Epidermal melanocyte (primary cell): Measurements from ENCODE around the gene GADD45B.
"Not testable (repeated sequence)": the region's sequence is repeated elsewhere in the genome, so short reads cannot be mapped to it uniquely, and the experiment has no call there.

Experiments used
- DNase-seq: peaks from one replicate; pipeline ENCODE4 v3.0.0; 2011; ENCODE audit warnings: low spot score; ENCODE audit not compliant: insufficient read length

The GADD45B gene

DNA sequence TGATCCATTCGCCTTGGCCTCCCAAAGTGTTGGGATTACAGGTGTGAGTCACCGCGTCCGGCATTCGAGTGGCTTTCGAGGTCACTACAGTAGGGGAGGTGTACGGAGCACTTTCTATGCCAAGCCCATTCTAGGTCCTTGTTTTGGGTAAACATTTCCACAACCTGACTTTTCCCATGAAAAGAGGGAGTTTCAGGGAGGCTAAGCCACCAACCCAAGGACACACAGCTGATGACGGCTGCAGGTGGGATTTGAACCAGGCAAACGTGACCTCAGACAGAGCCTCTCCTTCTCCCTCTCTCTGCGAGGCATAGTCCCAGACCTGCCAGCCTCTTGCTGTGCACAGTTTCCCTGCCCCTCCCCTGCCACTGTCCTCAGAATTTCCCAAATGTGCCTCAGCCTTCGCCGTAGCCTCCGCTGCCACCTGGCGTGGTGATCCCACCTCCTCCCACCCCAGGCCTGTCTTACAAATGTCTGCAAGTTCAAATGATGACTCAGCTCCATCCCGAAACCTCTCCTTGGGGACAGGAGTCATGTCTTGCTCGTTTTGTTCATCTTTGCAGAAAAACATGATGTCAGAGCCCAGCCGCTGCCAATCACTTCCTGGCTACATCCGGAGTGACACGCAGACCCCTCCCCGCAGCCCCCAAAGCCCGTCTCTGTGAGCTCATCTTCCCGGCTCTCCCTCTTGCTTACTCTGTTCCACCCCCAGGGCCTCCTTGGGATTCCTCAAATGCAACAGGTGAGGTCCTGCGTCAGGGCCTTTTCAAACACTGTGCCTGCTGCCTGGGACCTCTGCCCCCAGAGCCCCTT, 6.6 kb upstream of the GADD45B start:
- peak; percentile 13 for DNase-seq

DNA sequence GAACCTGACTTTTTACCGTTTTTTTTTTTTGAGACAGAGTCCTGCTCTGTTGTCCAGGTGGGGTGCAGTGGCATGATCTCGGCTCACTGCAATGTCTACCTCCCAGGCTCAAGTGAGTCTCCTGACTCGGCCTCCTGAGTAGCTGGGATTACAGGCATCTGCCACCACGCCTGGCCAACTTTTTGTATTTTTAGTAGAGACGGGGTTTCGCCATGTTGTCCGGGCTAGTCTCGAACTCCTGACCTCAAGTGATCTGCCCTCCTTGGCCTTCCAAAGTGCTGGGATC, 6.1 kb upstream of the GADD45B start:
- DNase-seq = not testable (repeated sequence)

DNA sequence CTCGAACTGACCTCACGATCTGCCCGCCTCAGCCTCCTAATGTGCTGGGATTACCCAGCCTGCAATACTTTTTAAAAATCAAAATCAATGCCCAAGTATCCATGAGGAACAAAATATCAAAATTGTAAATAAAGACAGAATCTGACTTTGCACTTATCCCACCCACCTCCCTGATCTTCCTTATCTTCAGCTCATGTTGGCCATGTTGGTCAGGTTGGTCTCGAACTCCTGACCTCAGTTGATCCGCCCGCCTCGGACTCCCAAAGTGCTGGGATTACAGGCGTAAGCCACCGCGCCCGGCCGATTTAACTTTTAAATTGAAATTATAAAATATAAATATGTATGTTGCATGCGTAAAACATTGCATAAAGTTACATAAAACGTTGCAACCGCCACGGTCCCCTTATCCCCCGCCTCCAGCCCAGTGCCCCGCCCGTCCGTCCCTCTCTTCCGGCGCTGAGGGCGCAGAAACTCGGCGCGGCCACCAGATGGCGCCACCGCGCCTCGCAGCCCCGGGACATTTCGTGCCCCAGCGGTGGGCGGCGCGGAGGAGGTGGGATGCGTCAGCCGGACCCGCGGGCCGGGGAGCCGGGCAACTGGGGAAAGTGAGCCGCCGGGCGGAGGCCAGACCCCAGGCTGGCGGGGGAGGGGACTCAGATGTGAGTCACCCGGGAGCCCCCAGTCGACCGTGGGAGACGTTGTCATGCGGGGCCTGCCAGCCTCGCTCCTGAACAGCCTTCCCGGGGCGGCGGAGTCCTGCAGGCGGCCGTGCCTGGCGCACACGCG, 1.5 kb upstream of the GADD45B start:
- peak; percentile 77 for DNase-seq

DNA sequence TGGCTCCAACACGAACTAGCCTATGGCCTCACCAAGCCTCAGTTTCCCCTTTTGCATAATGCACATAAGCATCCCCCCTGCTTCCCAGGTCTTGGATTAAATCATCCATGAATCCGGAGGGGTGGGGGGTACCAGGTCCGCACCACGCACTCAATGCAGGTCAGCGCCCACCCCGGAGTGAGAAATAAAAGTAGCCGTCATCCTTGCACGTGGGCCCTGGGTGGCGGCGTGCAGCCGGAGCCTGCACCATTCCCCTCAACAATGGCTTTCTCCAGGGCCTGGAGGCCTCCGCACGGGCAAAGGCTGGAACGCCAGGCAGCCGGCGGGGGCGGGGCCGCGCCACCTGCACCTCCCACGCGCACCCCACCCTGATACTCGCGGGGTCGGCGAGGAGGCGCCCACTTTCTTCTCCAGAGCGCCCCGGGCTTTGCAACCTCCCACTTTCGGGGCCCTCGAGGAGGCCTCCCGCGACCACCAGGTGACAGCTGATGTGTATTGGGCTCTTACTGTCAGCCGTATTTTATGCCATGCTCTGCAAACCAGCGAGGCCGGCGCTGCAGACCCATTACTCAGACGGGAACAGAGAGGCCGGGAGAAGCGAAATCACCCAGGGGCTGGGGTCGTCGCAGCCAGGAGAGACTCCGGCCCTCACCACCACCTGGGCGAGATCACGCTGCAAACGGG, 767 bp upstream of the GADD45B start:
- peak; percentile 20 for DNase-seq

DNA sequence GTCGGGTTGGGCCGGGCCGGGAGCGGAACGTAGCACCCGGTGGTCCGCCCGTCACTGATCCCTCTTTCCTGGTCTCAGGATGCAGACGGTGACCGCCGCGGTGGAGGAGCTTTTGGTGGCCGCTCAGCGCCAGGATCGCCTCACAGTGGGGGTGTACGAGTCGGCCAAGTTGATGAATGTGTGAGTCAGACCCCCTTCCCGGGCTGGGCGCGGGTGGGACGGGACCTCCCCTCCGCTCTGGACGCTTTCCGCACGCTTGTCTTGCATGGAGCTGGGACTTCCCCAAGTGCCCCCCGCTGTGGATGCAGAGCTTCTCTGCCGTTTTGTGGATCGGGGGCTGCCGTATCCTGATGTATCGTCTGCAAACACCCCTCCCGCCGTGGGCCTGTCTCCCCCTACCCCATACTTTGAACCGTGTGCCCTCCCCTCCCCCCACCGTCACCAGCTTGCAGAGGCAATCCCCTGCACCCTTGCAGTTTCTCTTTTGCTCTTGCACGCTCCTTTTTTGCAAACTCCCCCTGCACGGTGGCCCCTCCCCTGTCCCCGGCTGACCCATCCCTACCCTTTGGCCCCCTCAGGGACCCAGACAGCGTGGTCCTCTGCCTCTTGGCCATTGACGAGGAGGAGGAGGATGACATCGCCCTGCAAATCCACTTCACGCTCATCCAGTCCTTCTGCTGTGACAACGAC, 669 bp downstream of the GADD45B start:
- DNase-seq = peak; percentile 15

DNA sequence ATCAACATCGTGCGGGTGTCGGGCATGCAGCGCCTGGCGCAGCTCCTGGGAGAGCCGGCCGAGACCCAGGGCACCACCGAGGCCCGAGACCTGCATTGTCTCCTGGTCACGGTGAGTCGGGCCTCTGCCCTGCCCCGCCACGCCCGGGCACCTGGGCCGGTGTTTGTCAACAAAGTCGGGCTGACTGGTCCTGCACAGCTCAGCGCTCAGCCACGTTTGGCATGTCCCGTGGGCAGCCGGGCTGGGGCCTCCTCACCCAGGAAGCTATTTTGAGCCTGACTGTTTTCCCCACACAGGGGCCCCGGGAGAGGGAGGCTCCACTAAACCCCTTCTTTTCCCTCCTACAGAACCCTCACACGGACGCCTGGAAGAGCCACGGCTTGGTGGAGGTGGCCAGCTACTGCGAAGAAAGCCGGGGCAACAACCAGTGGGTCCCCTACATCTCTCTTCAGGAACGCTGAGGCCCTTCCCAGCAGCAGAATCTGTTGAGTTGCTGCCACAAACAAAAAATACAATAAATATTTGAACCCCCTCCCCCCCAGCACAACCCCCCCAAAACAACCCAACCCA, 1.3 kb downstream of the GADD45B start:
- peak; percentile 14 for DNase-seq

DNA sequence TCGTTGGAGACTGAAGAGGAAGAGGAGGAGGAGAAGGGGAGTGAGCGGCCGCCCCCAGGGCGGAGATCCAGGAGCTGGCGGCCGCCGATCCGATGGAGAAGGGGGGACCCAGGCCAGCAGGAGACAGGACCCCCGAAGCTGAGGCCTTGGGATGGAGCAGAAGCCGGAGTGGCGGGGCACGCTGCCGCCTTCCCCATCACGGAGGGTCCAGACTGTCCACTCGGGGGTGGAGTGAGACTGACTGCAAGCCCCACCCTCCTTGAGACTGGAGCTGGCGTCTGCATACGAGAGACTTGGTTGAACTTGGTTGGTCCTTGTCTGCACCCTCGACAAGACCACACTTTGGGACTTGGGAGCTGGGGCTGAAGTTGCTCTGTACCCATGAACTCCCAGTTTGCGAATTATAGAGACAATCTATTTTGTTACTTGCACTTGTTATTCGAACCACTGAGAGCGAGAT, 1.8 kb downstream of the GADD45B start:
- DNase-seq = peak; percentile 21

DNA sequence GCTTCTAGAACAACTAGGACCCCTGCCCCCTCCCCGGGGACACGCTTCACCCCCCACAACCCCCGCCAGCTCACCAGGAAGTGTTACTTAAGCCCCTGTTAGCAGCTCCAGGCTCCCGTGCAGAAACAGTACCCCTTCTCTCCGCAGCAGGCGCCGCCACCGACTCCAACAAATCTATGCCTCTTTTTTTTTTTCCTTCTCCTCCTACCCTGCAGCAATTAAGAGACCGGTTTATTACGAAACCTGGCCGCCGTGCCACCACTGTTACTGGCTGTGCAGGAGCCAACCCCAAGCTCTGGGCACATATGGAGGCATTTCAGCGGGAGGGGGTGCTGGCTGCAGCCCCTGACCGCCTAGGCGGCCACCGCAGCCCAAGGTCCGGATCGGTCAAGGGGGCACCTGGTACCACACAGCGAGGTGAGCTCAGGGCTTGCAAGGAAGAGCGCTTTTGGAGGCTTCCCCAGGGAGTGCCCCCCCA, 2.4 kb downstream of the GADD45B start:
- DNase-seq = peak; percentile 28

DNA sequence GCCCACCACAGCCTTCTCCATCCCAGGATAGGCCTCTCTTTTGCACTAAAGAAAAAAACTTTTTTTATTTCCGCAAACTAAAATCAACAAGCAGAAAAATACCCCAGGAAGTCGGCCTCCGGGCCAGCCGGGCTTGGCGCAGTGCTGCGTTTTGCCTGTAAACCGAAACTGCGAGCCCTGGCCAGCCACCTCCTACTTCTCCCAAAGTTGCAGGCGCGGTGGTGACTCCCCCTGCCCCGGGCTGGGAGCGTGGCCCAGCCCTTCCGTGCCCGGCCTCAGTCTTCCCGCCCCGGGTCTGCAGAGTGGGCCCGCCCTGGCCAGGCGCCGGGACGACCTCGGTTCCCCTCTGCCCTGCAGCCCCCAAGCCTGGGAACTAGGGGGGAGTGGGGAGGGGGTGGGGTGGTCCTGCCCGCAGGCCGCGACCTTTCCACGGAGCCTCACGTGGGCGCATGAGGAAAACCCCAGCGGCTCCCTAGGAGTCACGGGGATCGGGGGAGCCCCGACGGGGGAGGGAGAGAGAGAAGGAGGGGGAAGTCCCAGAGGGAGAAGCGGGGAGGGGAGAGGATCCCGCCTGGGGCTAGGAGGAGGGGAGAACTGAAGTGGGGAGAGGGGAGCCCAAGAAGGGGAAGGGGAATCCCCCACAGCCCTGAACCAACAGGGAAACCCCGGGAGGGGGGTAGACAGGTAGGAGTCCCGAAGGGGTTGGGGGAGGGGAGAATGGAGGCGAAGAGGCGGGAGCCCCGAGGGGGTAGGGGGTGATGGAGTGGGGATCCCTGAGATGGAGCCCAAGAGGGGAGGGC, 3.0 kb downstream of the GADD45B start:
- DNase-seq = peak; percentile 31

DNA sequence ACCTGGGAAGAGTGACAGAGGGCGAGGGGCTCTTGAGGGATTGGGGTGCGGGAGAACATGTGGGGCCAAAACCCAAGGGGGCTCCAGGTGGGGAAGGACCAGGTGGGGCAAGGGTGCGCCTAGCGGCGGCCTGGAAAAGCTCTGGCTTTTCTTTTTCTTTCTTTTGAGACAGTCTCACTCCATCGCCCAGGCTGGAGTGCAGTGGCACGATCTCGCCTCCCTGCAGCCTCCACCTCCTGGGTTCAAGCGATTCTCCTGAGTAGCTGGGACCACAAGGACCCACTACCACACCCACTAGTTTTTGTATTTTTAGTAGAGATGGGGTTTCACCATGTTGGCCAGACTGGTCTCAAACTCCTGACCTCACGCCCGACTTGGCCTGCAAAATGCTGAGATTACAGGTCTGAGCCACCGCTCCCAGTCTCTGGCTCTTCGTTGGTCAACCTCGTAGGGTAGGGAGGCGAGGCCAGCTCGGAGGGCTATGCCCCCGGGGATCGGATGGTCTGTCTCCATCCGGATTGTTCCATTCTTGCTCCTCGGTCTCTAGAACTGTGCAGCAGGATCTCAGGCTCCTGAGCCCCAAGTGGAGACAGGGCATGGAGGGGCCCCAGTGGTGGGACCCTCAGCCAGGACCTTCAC, 3.7 kb downstream of the GADD45B start:
- DNase-seq = no peak

DNA sequence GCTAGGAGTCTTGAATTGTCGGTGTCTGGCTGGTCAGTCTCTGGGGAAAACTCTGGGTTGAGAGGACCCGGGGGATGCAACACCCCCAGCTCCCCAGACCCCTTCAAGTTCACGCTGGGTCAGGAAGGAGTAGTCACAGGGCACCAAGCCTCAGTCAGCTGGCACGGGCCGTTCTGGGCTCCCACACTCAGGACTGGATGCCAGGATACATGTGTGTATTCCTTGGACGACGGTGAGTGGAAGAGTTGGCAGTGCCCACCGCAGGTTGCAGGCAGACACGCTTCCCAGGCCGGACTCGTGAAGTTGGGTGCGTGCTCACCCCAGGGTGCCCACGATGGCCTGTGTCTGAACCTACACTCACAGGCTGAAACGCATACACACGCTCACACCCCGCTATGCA, 5.5 kb downstream of the GADD45B start:
- DNase-seq = no peak

DNA sequence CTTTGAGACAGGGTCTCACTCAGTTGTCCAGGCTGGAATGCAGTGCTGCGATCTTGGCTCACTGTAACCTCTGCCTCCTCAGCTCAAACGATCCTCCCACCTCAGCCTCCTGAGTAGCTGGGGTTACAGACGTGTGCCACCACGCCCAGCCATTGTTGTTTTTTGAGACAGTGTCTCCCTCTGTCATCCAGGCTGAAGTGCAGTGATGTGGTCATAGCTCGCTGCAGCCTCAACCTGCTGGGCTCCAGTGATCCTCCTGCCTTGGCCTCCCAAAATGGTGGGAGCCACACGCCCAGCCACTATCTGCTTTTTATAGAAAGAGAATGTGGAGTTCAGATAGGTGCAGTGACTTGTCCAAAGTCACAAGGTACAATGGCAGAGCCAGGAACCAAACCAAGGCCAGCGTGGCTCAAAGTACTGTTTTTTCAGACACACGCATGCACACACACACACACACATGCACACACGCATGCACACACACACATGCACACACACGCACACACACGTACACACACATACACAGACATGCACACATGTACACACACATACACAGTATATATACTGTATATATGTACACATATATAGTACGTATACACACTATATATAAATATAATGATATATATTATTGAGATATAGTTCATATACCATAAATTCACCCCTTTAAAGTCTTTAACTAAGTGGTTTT, 6.6 kb downstream of the GADD45B start:
- DNase-seq = no peak

DNA sequence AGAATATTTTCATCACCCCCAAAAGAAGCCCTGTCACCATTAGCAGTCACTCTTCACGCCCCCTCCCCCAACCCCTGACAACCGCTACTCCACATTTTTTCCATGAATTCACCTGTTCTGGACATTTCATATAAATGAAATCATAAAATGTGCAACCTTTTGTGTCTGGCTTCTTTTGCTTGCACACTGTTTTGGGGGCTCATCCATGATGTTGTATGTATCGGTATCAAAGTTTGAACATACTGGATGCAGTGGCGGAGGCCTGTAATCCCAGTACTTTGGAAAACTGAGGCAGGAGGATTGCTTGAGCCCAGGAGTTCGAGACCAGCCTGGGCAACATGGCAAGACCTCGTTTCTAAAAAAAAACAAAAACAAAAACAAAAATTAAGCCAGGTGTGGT, 7.2 kb downstream of the GADD45B start:
- DNase-seq = no peak

DNA sequence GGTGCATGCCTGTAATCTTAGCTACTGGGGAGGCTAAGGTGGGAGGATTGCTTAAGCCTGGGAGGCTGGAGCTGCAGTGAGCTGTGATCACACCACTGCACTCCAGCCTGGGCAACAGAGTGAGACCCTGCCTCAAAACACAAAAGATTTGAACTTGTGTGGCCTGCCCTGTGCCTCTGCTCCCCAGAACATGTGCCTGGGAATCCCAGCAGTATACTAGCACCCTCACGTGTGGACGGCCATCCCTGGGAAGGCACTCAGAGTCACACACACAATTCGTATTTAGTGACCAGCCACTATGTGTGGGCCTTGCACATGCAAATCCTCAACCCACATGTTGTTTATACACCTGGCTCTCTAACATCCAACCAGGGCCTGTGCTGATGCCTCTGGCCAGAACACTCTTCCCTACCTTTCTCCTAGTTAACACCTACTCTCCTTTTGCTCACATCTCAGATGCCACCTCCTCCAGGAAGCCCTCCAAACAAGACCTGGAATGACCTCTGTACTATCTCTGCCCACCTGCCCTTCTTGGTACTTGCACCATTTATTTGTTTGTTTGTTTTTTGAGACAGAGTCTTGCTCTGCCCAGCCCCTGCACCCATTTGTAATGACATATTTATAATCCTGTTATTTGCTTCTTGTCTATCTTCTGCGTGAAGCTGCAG, 7.7 kb downstream of the GADD45B start:
- DNase-seq = no peak

DNA sequence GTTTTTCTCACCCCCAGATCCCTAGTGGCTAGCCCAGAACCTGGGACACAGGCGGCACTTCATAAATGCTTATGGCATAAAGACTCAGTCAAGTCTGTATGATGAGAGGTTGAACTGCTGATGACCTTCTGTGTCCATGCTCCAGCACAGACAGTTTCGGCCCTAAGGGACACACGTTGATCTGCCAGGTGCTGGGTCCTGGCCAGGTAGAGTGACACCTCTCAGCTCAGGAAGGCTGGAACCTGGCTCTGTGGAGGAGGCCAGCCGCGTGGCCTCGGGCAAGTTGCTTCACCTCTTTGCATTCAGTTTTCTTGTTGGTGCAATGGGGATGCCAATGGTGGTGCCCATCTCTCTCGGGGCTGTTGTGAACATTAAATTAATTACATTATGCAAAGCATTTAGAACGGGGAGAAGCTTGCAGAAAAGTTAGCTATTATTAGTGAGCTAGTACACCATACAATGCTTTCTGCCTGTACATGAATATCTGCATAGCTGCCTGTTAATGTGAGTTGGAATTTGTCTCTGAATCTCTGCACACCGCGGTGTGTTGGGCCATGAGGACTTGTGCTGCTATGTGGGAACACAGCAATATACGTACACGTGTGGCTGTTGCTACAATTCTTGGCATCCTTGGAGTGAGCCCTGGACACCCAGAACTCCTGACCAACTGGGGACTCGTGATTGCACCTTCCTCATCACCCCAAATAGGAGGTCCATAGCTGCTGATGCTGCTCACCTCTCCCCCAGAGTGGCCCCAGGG, 8.4 kb downstream of the GADD45B start:
- DNase-seq = no peak

DNA sequence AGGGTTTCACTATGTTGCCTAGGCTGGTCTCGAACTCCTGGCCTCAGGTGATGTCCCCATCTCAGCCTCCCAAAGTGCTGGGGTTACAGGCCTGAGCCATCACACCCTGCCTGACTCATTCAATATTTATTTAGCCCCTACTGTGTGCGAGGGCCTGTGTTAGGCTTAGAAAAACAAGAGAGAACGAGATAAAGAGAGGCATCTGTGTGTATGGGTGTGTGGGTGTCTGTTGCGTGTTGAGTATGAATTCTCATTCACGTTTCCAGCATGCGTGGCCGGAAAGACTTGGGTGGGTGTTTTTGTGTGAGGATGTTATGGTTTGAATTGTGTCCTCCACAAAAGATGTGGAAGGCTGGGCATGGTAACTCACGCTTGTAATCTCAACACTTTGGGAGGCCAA, 9.5 kb downstream of the GADD45B start:
- no peak for DNase-seq

DNA sequence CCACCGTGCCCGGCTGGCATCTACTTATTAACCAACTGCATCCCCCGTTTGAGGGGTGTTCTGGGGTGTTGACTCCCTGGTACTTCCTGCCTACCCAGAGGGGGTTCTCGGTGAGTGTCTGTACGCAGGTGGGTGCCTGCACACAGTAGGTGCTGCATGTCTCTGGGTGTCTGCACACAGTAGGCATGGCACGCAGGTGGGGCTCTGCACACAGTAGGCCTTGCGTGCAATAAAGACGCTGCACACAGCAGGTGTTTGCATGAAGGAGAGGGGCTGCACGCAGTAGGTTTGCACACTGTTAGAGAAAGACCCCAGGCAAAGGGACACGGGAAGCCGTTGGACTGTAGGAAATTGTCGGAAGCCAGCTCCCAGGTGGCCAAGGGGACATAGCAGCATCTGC, 11.2 kb downstream of the GADD45B start:
- no peak for DNase-seq

DNA sequence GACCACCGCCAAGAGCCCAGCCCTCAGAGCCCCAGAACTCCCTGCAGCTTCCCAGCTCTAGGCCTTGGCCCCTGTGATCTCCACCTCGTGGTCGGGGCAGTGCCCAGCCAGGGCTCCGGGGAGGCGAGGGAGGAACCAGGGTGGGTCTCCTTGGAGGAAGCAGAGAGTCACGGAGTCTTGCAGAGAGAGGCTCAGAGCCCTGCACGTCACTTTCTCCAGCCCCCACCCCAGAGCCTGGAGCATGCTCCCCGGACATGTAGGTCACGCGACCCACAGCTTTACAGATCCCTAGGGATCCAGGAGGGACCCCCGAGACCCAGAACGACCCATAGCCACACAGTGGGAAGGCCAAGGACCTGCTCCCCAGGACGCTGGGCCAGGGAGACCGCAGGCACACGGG, 11.9 kb downstream of the GADD45B start:
- no peak for DNase-seq
